Choroid plexus epithelial cell (primary cell): ENCODE measurements around the gene PET100.

Experiments used
- DNase-seq: peaks from one replicate; pipeline ENCODE4 v3.0.0-alpha.2; 2010; ENCODE audit warnings: low read depth
- H3K4me3 ChIP-seq: 2 replicates; pipeline ENCODE4 v1.5.1; 2011; ENCODE audit warnings: low read depth, mild to moderate bottlenecking, control low read depth, low read length, moderate library complexity
- TF ChIP-seq, protein P1 (sequence below): conservative IDR thresholded peaks from 2 replicates; pipeline ENCODE4 v1.5.1; 2011; ENCODE audit warnings: low read depth, mild to moderate bottlenecking, control low read depth, inconsistent platforms, low read length, moderate library complexity

The PET100 gene

DNA sequence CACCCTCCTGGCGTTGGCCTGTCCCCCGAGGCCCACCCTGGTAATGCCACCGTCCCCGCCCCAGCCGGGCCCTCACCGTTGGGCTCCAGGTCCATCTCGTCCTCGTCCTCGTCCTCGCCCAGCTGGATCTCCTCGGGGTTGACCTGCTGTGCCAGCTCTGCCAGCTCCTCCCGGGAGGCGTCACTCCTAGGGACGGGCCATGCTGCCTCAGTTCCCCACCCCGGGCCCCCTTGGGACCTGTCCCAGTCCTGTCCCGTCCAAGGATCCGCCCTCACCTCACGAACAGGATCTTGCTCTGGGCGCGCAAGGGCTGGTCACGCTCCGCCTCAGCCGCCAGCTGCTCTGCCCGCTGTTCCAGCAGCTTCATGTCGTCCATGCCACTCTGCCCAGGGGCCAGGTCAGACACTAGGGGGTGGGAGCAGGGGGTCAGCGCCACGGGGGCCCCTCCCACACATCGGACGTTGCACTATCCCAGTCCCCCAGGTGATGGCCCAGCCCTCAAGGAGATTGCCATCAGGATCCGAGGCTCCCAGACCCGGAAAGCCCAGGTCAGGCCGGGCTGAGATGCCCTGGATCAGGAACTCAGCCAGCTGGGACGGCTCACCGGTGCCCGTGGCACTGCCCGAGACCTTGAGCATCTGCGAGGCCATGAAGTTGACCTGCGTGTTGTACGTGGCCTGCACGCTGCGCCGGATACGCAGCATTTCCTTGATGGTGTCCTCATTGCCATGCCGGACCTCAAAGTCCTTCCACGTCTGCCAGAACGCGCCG, 9.7 kb upstream of the PET100 start:
- no peak for DNase-seq
- TF ChIP-seq, protein P1, sequence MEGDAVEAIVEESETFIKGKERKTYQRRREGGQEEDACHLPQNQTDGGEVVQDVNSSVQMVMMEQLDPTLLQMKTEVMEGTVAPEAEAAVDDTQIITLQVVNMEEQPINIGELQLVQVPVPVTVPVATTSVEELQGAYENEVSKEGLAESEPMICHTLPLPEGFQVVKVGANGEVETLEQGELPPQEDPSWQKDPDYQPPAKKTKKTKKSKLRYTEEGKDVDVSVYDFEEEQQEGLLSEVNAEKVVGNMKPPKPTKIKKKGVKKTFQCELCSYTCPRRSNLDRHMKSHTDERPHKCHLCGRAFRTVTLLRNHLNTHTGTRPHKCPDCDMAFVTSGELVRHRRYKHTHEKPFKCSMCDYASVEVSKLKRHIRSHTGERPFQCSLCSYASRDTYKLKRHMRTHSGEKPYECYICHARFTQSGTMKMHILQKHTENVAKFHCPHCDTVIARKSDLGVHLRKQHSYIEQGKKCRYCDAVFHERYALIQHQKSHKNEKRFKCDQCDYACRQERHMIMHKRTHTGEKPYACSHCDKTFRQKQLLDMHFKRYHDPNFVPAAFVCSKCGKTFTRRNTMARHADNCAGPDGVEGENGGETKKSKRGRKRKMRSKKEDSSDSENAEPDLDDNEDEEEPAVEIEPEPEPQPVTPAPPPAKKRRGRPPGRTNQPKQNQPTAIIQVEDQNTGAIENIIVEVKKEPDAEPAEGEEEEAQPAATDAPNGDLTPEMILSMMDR = no peak
- no peak overlapping the region for H3K4me3 ChIP-seq

DNA sequence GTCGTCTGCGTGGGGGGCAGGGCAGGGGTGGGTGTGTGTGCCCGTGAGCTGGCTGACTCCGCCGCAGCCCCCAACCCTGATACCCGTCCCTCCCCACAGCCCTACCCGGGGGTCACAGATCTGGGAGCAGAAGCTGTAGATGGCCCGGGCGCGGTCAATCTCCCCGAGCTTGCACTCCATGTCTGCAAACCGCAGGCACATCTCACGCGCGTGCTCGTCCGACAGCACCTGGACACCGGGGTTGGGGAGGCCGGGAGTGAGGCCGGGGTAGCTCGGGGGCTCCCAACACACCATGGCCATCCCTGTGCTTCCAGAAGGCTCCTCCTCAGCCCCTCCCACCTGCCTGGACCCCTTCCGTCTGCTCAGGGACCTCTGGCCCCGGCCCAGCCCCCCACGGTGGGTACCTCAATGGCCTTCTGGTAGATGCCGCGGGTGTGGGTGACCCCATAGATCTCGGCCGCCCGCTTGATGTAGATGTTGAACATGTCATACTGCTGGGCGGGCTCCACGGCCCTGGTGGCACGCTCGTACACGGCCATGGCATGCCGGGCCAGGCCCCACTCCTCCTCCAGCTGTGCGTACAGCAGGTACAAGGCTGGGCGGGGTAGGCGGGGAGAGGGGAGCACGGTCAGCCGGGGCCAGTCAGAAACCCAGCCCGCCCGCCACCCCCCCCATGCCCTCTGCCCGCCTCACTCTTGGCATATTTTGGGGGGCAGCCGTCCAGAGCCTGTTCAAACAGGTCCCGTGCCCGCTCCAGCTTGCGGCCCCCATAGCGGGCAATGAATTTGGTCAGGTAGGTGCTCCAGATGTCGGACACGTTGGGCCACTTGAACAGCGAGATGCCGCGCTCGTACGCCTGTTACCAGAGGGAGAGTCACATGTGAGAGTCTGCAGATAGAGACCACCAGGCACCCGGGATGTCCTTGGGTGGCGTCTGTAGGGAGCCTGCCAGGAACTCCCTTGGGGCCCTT, 8.9 kb upstream of the PET100 start:
- TF ChIP-seq, protein P1 = no peak
- H3K4me3 ChIP-seq = no peak overlapping the region
- DNase-seq = no peak

DNA sequence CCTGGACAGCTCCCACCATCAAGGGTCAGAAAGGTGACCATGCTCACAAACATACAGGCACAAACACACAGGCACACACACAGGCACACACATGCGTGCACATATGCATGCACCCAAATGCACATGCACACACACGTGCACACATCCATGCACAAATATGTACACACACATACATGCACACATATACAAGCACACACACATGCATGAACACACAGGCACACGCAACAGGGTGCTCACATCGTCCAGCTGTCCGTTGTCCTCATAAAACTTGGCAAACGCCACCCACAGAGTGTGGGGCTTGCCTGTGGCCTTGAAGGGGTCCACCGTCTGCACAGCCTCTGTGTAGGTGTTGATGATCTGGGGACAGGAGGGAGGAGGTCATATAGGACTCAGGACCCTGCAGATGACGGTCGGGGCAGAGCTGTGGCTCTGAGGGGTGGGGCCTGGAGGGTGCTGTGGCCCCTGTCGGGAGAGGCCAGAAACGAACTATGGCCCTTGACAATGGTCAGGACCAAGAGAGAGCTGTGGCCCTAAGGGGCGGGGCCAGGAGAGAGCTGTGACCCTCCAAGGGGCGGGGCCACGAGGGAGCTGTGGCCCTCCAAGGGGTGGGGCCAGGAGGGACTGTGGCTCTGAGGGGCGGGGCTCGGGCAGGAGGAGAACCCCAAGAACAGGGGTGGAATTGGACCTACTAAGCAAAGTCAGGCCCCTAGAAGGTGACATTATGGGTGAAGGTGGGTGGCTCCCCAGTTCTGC, 6.5 kb upstream of the PET100 start:
- no peak for DNase-seq
- no peak overlapping the region for H3K4me3 ChIP-seq

DNA sequence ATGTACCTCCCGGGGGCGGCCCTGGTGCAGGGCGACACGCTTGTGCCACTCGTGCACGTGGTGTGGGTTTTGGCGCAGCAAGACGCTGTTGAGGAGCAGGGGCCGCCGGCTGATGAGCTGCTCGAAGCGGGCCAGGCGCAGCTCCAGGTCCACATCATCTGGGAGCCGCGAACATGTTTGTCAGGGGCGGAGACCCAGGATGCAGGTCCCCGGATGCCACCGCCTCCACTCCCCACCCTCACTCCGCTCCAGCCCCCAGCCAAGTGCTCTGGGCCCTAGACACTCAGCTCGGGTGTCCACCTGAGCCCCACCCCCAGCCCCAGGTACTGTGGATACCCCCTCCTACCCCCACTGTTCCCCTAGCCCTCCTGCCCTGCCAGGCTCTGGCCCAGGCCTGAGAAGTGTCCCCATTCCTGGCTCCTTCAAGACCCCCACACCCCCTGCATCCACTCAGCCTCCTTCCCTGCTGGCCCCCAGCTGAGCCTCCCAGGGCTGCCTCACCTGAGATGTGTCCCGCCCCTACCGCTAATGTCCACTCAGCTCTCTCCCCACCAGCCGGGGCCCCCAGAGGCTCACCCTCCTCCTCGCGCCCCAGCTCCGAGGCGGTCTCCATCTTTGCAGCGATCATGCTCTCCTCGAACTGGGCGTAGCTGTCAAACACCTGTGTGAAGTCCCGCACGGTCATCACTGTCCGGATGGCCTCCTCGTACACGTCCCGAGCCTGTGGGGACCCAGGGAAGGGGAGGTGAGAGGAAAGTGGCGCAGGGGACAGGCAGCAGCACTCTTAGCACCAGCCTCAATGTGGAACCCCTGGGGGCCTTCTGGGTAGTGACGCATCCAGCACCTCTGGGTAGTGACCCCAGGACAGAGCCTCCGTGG, 5.6 kb upstream of the PET100 start:
- TF ChIP-seq, protein P1 = no peak

More for the DNA sequence above, 6.5 kb upstream of the PET100 start:
- TF ChIP-seq, protein P1 = no peak

DNA sequence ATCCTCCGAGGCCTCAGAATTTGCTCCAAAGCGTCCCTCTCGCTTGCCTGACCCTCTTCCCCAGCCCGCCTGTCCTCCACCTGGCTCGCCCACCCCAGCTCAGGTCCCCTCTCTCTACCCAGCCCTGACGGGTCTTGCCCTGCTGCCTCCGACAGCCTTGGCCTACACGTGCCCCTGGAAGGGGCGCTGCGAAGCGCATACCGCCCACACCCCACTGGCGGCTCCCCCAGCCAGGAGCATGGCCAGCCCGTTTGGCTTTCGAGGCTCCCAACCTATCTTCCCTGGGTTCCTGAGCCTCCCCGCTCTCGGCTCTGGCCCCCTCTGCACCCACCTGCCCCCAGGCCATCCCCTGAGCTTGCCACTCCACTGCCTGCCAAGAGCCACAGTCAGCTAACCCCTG, 4.8 kb upstream of the PET100 start:
- H3K4me3 ChIP-seq = no peak overlapping the region
- DNase-seq = no peak

More for the DNA sequence above, 5.6 kb upstream of the PET100 start:
- H3K4me3 ChIP-seq = no peak overlapping the region
- DNase-seq = no peak

More for the DNA sequence above, 4.8 kb upstream of the PET100 start:
- TF ChIP-seq, protein P1 = no peak
